ENCODE data around the gene UPK3BL1.
"Not testable (repeated sequence)": the region's sequence is repeated elsewhere in the genome, so short reads cannot be mapped to it uniquely, and the experiment has no call there.

The UPK3BL1 gene

GRCh38 chr7:102589857-102590256, 52.7 kb downstream of the UPK3BL1 start:
- not testable (repeated sequence) for H3K4me3 ChIP-seq (ENCODE audit: insufficient read depth, low read depth, low read length, poor library complexity, severe bottlenecking); H3K27ac ChIP-seq (ENCODE audit: insufficient read depth, low read length, poor library complexity, severe bottlenecking); H3K36me3 ChIP-seq (ENCODE audit: control insufficient read depth, insufficient read depth, low read length); H3K9me3 ChIP-seq (ENCODE audit: control insufficient read depth, low read length); H3K4me1 ChIP-seq (ENCODE audit: control insufficient read depth, insufficient read depth, low read length, poor library complexity, severe bottlenecking); H3K27me3 ChIP-seq (replicated peaks; ENCODE audit: control insufficient read depth, insufficient read depth, low read length, poor library complexity, severe bottlenecking); DNase-seq

Data from effector memory CD4-positive, alpha-beta T cell (primary cell).